Daoy (cell line): ENCODE data around the gene GNAS-AS1. TPM values are rescaled to one million over a fixed set of nuclear protein-coding genes. Genes with fewer than 3 reads are reported as not detected.

ENCODE experiments used
- DNase-seq: peaks from one replicate; pipeline ENCODE4 v3.0.0-alpha.2; 2015; ENCODE audit warnings: low read depth
- total RNA-seq: library from RNA; depleted of rRNA; stranded (reverse); fragments of >200 nt; shearing (Covaris generic); gene quantifications from 2 replicates; pipeline ENCODE4 v1.2.3, GENCODE V29; 2014; rRNA removed

The GNAS-AS1 gene
- total RNA-seq, 1 experiment from 2014 or later: 1.3 TPM

DNA sequence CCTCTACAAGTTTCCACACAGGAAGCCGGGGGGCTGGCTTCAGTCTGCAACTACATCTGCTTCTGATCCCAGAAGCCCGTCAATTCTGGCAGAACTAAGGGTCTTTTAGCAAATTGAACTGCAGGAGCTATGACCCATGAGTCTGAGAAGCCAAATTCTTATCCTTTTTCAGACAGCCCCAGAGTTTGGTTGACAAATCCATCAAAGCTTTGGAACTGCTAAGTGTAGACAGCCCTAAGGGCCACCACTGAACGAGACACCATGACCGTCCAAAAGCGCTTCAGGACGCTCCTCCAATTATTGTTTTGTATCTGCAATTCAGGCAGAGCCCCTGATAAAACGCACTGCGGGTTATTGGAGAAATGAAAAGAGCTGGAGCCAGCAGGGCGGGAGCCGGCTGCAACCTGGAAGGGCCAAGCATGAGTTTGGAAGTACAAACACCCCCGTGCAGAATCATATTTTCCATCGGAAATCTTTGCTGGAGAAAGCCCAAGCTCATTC, 67.1 kb downstream of the GNAS-AS1 start:
- DNase-seq: no peak

DNA sequence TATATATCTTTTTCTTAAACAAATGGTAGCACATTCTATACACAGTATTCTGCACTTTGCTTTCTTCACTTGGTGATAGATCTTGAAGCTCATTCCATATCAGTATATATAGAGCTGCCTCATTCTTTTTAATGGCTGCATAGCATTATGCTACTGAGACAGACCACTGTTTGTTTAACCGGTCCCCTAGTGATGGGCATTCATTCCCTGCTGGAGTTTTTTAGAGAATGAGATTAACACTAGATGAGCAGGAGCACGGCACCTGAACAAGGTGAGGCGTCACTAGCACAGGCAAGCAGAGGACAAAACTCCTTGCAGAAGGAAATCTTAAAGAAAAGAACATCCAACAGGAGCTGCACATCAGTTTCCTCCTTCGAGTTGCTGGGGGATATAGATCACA, 69.6 kb downstream of the GNAS-AS1 start:
- no peak for DNase-seq

DNA sequence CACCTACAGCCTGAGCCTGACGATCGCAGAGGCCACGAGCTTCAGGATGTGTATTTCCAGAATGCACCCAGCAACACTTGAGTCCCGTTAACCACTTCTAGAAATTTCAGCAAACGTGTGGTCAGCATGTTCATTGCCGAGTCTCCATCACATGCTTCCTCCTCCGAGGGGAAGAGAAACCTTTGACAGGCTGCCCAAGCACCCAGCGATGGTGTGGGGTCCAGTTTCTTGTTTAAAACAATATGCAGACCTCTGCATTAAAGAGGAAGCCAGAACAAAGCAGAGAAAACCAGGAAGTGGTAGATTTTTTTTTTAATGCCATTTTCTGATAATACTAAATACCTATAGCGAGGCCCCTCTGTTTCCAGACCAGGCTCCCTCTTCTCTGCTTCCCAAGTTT, 71.9 kb downstream of the GNAS-AS1 start:
- DNase-seq: no peak

DNA sequence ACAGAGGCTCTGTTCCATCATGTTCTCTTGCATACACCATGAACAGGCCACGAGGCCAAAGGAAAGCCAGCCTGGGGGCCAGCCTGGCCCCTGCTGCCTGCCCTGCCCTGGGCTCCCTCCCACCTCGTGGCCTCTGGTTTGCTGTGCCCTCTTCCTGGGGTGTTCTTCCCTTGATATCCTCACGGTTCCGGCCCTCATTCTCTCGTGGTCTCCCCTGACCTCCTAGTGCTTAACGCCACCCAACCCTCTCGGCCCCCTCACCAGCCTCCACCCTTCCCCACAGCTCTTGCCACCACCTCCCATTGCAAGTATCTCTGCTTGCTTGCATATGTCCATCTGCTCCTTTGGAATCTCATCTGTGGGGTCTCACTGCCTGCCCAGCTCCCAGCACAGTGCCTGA, 73.0 kb downstream of the GNAS-AS1 start:
- no peak for DNase-seq

GRCh38 chr20:58776109-58776508, 74.6 kb downstream of the GNAS-AS1 start:
- no peak for DNase-seq

- DNase-seq: no peak
Measured at GRCh38 chr20:58775371-58775770, 75.3 kb downstream of the GNAS-AS1 start.

- no peak for DNase-seq
Measured at GRCh38 chr20:58774667-58775263, 75.9 kb downstream of the GNAS-AS1 start.

GRCh38 chr20:58774214-58774613, 76.5 kb downstream of the GNAS-AS1 start:
- DNase-seq: no peak

DNA sequence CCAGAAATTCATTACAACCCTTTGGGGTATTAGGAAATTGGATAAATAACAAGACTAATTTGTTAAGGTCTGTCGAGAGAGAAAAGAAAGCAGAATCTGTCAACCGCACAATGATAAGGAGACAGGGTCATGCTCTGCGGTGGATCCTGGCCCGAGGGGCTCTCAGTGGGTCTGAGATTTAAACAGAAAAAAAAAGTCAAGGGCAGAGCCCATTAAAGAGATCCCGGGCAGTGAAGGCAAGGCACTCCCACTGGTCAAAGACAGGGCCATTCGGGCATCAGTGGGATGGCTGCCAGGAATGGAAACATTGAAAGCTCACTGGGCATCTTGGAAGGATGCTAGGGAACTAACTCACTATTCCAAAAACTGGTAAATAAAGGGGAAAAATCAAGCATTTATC, 77.9 kb downstream of the GNAS-AS1 start:
- no peak for DNase-seq

Other genes starting within 250 kb of the GNAS-AS1 start
- 12.1 and 16.0 TPM in 2 replicates for gene STX16, start 199.6 kb downstream of the GNAS-AS1 start, total RNA-seq
- gene NPEPL1, start 158.1 kb downstream of the GNAS-AS1 start, total RNA-seq: 3.9 and 6.8 TPM in 2 replicates
- 286 and 344 TPM in 2 replicates for gene GNAS, start 1.8 kb upstream of the GNAS-AS1 start, total RNA-seq
- 33.6 and 40.3 TPM in 2 replicates for gene NELFCD, start 130.4 kb upstream of the GNAS-AS1 start, total RNA-seq
- gene CTSZ, start 156.4 kb upstream of the GNAS-AS1 start, total RNA-seq: 82.4 and 127 TPM in 2 replicates
- gene TUBB1, start 168.5 kb upstream of the GNAS-AS1 start, total RNA-seq: not detected in 2 replicates
- 26.1 and 44.4 TPM in 2 replicates for gene ATP5F1E, start 181.4 kb upstream of the GNAS-AS1 start, total RNA-seq
- 85.1 and 128 TPM in 2 replicates for gene PRELID3B, start 191.9 kb upstream of the GNAS-AS1 start, total RNA-seq